CD4-positive, alpha-beta T cell treated with Interleukin-21 for 1 hour (primary cell): Measurements from ENCODE around the gene SPAG4.
A peak's percentile ranks its signal among the peaks of the same experiment; 100 is the strongest.

Experiments
- DNase-seq: peaks from one replicate; pipeline ENCODE4 v3.0.0-alpha.2; 2020

SPAG4 gene

GRCh38 chr20:35600176-35600992 lies 15.2 kb upstream of the SPAG4 start:
- DNase-seq: no peak

GRCh38 chr20:35600993-35601973 lies 14.3 kb upstream of the SPAG4 start:
- DNase-seq: peak; percentile 84

GRCh38 chr20:35601990-35602389 lies 13.6 kb upstream of the SPAG4 start:
- DNase-seq: no peak

GRCh38 chr20:35602851-35603495 lies 12.7 kb upstream of the SPAG4 start:
- no peak for DNase-seq

GRCh38 chr20:35603695-35604448 lies 11.8 kb upstream of the SPAG4 start:
- DNase-seq: no peak

- DNase-seq: peak; percentile 17
These were observed 11.2 kb upstream of the SPAG4 start for GRCh38 chr20:35604449-35604747.

GRCh38 chr20:35606127-35606526 lies 9.5 kb upstream of the SPAG4 start:
- DNase-seq: no peak

GRCh38 chr20:35607003-35607735 lies 8.5 kb upstream of the SPAG4 start:
- DNase-seq: no peak

GRCh38 chr20:35610833-35611427 lies 4.7 kb upstream of the SPAG4 start:
- DNase-seq: no peak

GRCh38 chr20:35611482-35611881 lies 4.1 kb upstream of the SPAG4 start:
- no peak for DNase-seq

GRCh38 chr20:35616465-35617396 lies 1.1 kb downstream of the SPAG4 start:
- DNase-seq: peak; percentile 61

- peak; percentile 38 for DNase-seq
These were observed 2.0 kb downstream of the SPAG4 start for GRCh38 chr20:35617397-35618262.

- peak; percentile 23 for DNase-seq
These were observed 2.9 kb downstream of the SPAG4 start for GRCh38 chr20:35618263-35619131.

GRCh38 chr20:35619196-35620095 lies 3.8 kb downstream of the SPAG4 start:
- DNase-seq: peak; percentile 79

GRCh38 chr20:35620818-35621559 lies 5.4 kb downstream of the SPAG4 start:
- no peak for DNase-seq

GRCh38 chr20:35621560-35621946 lies 5.9 kb downstream of the SPAG4 start:
- DNase-seq: no peak
